SK-N-SH (cell line): ENCODE measurements around the gene GNG4. TPM values are rescaled to one million over a fixed set of nuclear protein-coding genes. Genes with fewer than 3 reads are reported as not detected.
A peak's percentile ranks its signal among the peaks of the same experiment; 100 is the strongest.

ENCODE experiments used
- CTCF ChIA-PET: fragments of 300-600, 350-600 bp; formaldehyde crosslinking; extraction: SDS; loops from one replicate; lab custom pipeline; 2021; lab: Yijun Ruan, JAX
- POLR2A ChIA-PET: fragments of 350-600 bp; sonication (Branson Sonifier 250); formaldehyde crosslinking; extraction: SDS; loops from one replicate; lab custom pipeline; 2020; ENCODE audit warnings: antibody characterized with exemption, inconsistent platforms; lab: Yijun Ruan, JAX
- DNase-seq: peaks from one replicate; pipeline ENCODE4 v3.0.0; 2012
- H2AFZ ChIP-seq: fragments of 200-600 bp; sonication (generic); 2 replicates; pipeline ENCODE4 v1.8.1; 2016; ENCODE audit warnings: antibody characterized with exemption, mild to moderate bottlenecking, low read depth
- H3F3A ChIP-seq: fragments of 200-600 bp; sonication (generic); replicated peaks from 2 replicates; pipeline ENCODE3; 2016; ENCODE audit warnings: antibody characterized with exemption, mild to moderate bottlenecking; ENCODE audit not compliant: insufficient read depth
- H3K27ac ChIP-seq, 2 experiments: fragments of 200-500 bp in 1 of 2; fragments of 200-600 bp in 1 of 2; sonication (Bioruptor generic) in 1 of 2; sonication (generic), shearing (Covaris generic) in 1 of 2; 2 replicates each; pipeline versions ENCODE4 v1.5.1 to v1.6.1; 2014 to 2016; ENCODE audit warnings: low read depth in 2 of 2, inconsistent platforms in 1 of 2, low read length in 1 of 2, mild to moderate bottlenecking in 1 of 2, mixed read lengths in 1 of 2
- H3K27me3 ChIP-seq: fragments of 200-600 bp; sonication (generic), shearing (Covaris generic); 2 replicates; pipeline ENCODE4 v1.6.1; 2016; ENCODE audit warnings: mixed run types; ENCODE audit not compliant: insufficient read depth
- H3K36me3 ChIP-seq, 2 experiments: fragments of 200-500 bp in 1 of 2; fragments of 200-600 bp in 1 of 2; sonication (Bioruptor generic) in 1 of 2; sonication (generic) in 1 of 2; replicated peaks in 1 of 2; 2 replicates each; pipeline versions ENCODE3 to v1.5.1; 2014 to 2016; ENCODE audit warnings: low read length in 1 of 2, mild to moderate bottlenecking in 1 of 2; ENCODE audit not compliant: insufficient read depth in 2 of 2, control insufficient read depth in 1 of 2
- H3K4me1 ChIP-seq, 2 experiments: fragments of 200-500 bp in 1 of 2; fragments of 200-600 bp in 1 of 2; sonication (Bioruptor generic) in 1 of 2; sonication (generic), shearing (Covaris generic) in 1 of 2; 2 replicates each; pipeline versions ENCODE4 v1.5.1 to v1.6.1; 2014 to 2016; ENCODE audit warnings: low read depth in 1 of 2, low read length in 1 of 2, mixed run types in 1 of 2; ENCODE audit not compliant: insufficient read depth in 2 of 2, control insufficient read depth in 1 of 2
- H3K4me2 ChIP-seq: fragments of 200-600 bp; sonication (generic), shearing (Covaris generic); 2 replicates; pipeline ENCODE4 v1.6.1; 2017; ENCODE audit warnings: mixed run types
- H3K4me3 ChIP-seq, 2 experiments: fragments of 200-500 bp in 1 of 2; fragments of 200-600 bp in 1 of 2; sonication (Bioruptor generic) in 1 of 2; sonication (generic), shearing (Covaris generic) in 1 of 2; 2 replicates each; pipeline versions ENCODE4 v1.5.1 to v1.8.1; 2014 to 2016; ENCODE audit warnings: low read depth in 2 of 2, inconsistent platforms in 1 of 2, low read length in 1 of 2, mild to moderate bottlenecking in 1 of 2, mixed read lengths in 1 of 2, moderate library complexity in 1 of 2
- H3K79me2 ChIP-seq: fragments of 200-600 bp; sonication (generic); 2 replicates; pipeline ENCODE4 v1.8.1; 2017; ENCODE audit warnings: mild to moderate bottlenecking; ENCODE audit not compliant: insufficient read depth
- H3K9ac ChIP-seq: fragments of 200-600 bp; sonication (generic); 2 replicates; pipeline ENCODE4 v1.6.1; 2017; ENCODE audit warnings: mixed run types
- H3K9me2 ChIP-seq: fragments of 200-600 bp; sonication (generic); 2 replicates; pipeline ENCODE4 v1.6.1; 2017; ENCODE audit warnings: mixed run types
- H3K9me3 ChIP-seq: fragments of 200-600 bp; sonication (generic); 2 replicates; pipeline ENCODE4 v1.6.1; 2017; ENCODE audit warnings: mixed run types, mild to moderate bottlenecking, moderate library complexity
- H4K20me1 ChIP-seq: fragments of 200-600 bp; sonication (generic); 2 replicates; pipeline ENCODE4 v1.6.1; 2017; ENCODE audit warnings: mild to moderate bottlenecking, mixed run types; ENCODE audit not compliant: insufficient read depth
- CHD2 ChIP-seq: fragments of 150-350 bp; IDR thresholded peaks from 2 replicates; pipeline ENCODE4 v1.6.1; 2018; ENCODE audit warnings: low read length; ENCODE audit not compliant: partially characterized antibody
- ELF1 ChIP-seq: IDR thresholded peaks from 2 replicates; pipeline ENCODE4 v1.4.0; 2012
- EP300 ChIP-seq, 2 experiments: IDR thresholded peaks; 2 replicates each; pipeline versions ENCODE4 v1.4.0 to v1.6.1; 2012; ENCODE audit warnings: borderline replicate concordance in 1 of 2, low read depth in 1 of 2, low read length in 1 of 2
- FOSL2 ChIP-seq: IDR thresholded peaks from 2 replicates; pipeline ENCODE4 v1.4.0; 2012; ENCODE audit warnings: low read depth, mild to moderate bottlenecking, moderate library complexity, borderline replicate concordance
- FOXM1 ChIP-seq: IDR thresholded peaks from 2 replicates; pipeline ENCODE4 v1.4.0; 2012; ENCODE audit warnings: low read depth, mild to moderate bottlenecking
- GABPA ChIP-seq: IDR thresholded peaks from 2 replicates; pipeline ENCODE4 v1.4.0; 2012; ENCODE audit warnings: low read depth, mild to moderate bottlenecking
- GATA2 ChIP-seq: sonication (generic); formaldehyde crosslinking; IDR thresholded peaks from 2 replicates; pipeline ENCODE4 v1.5.0; 2020; ENCODE audit warnings: mild to moderate bottlenecking, missing genetic modification reagents
- JUND ChIP-seq: IDR thresholded peaks from 2 replicates; pipeline ENCODE4 v1.4.0; 2012
- MEF2A ChIP-seq: IDR thresholded peaks from 2 replicates; pipeline ENCODE4 v1.4.0; 2012; ENCODE audit warnings: low read depth, borderline replicate concordance
- MXI1 ChIP-seq: IDR thresholded peaks from 2 replicates; pipeline ENCODE4 v1.6.1; 2012; ENCODE audit warnings: mild to moderate bottlenecking, low read depth, low read length, improper control_type of control experiment
- RAD21 ChIP-seq: IDR thresholded peaks from 2 replicates; pipeline ENCODE4 v1.6.1; 2012; ENCODE audit warnings: mild to moderate bottlenecking, low read length
- REST ChIP-seq: IDR thresholded peaks from 2 replicates; pipeline ENCODE4 v1.6.1; 2012; ENCODE audit warnings: mild to moderate bottlenecking, low read depth, low read length, moderate library complexity
- SIN3A ChIP-seq: IDR thresholded peaks from 2 replicates; pipeline ENCODE4 v1.6.1; 2012; ENCODE audit warnings: low read depth, mild to moderate bottlenecking, low read length, moderate library complexity, borderline replicate concordance
- SMC3 ChIP-seq: IDR thresholded peaks from 2 replicates; pipeline ENCODE4 v1.6.1; 2012; ENCODE audit warnings: low read depth, low read length, improper control_type of control experiment
- USF2 ChIP-seq: fragments of 150-350 bp; IDR thresholded peaks from 2 replicates; pipeline ENCODE4 v1.6.1; 2017; ENCODE audit warnings: antibody characterized with exemption, low read length, low read depth, borderline replicate concordance
- WGBS: methylation state at CpG from one replicate; pipeline ENCODE4 v1.1.6; 2017; ENCODE audit warnings: low lambda C conversion rate; 5-methylcytosine and 5-hydroxymethylcytosine counted together
- polyA plus RNA-seq, 3 experiments: library from polyadenylated mRNA; depleted of rRNA; stranded (reverse); fragments of >200 nt; gene quantifications; 2 replicates each; pipeline ENCODE4 v1.2.3, GENCODE V29; 2012
- TF ChIP-seq, protein P1 (sequence below): fragments of 200-600 bp; sonication (generic); IDR thresholded peaks from 2 replicates; pipeline ENCODE4 v1.6.1; 2017; ENCODE audit warnings: antibody characterized with exemption, mild to moderate bottlenecking, moderate library complexity

The GNG4 gene
- polyA plus RNA-seq, 1 of the 3 experiments (the other 2 are of a cell fraction), result 1.6 TPM

- TF ChIP-seq REST (no peak), SMC3 (no peak), ELF1 (no peak), EP300 (IDR thresholded peaks at IDR 0.05; ENCODE audit: borderline replicate concordance in 1 of 2, low read depth in 1 of 2, low read length in 1 of 2) (no peak), GATA2 (CRISPR knock-in tag) (no peak), MEF2A (no peak), MXI1 (no peak), CHD2 (no peak), SIN3A (no peak), FOXM1 (no peak), RAD21 (no peak), GABPA (no peak), JUND (no peak)
Observed at GRCh38 chr1:235599536-235599935, 50.0 kb downstream of the GNG4 start (continued).

DNA sequence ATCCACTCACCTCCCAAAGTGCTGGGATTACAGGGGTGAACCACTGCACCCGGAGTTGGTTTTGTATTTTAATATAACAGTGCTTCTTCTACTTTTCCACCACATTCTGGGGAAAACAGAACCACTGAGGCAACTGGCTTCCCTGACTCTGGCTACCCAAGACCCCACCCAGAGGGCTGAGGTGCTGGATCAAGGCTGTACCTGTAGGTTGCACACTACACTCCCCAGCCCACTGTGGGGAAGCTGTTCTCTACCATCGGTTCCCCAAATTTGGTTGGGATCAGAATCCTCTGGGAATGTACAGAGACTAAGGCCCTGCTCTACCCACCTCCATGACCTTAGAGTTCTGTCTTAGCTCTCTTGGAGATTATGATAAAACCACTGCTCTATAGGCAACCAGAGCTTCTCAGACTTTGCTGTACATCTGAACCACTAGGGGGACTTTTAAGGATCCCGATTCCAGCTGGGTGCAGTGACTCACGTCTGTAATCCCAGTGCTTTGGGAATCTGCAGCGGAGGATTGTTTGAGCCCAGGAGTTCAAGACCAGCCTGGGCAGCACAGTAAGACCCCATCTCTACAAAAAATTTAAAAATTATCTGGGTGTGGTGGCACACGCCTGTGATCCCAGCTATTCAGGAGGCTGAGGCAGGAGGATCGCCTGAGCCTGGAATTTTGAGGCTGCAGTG lies 51.6 kb downstream of the GNG4 start:
- CTCF ChIA-PET, result interaction anchor here (0.6 to 1.6 kb wide), 8 partner anchors 9 to 185 kb away, joined by 3 to 5 read pairs (median 4); no protein-coding TSS in a partner anchor
- 80% methylated on average over 7 of the region's 7 CpGs for WGBS

More for the DNA sequence above, 51.6 kb downstream of the GNG4 start:
- POLR2A ChIA-PET, result interaction anchor here (0.6 kb wide), 1 partner anchor 120 kb away, joined by 3 read pairs; no protein-coding TSS in a partner anchor
- Histone ChIP-seq H3K4me1 (no peaks in the 10 kb centered on the region), H3K36me3 (no peaks in the 10 kb centered on the region), H3K4me3 (no peak overlapping the region), H3K9ac (no peak overlapping the region), H3F3A (no peaks in the 10 kb centered on the region), H2AFZ (no peak overlapping the region), H3K4me2 (no peak overlapping the region), H3K79me2 (no peaks in the 10 kb centered on the region), H4K20me1 (no peaks in the 10 kb centered on the region), H3K9me2 (no peaks in the 10 kb centered on the region), H3K27ac (no peak overlapping the region), H3K27me3 (no peaks in the 10 kb centered on the region), H3K9me3 (no peaks in the 10 kb centered on the region)
- DNase-seq, result no peak
- TF ChIP-seq, protein P1, sequence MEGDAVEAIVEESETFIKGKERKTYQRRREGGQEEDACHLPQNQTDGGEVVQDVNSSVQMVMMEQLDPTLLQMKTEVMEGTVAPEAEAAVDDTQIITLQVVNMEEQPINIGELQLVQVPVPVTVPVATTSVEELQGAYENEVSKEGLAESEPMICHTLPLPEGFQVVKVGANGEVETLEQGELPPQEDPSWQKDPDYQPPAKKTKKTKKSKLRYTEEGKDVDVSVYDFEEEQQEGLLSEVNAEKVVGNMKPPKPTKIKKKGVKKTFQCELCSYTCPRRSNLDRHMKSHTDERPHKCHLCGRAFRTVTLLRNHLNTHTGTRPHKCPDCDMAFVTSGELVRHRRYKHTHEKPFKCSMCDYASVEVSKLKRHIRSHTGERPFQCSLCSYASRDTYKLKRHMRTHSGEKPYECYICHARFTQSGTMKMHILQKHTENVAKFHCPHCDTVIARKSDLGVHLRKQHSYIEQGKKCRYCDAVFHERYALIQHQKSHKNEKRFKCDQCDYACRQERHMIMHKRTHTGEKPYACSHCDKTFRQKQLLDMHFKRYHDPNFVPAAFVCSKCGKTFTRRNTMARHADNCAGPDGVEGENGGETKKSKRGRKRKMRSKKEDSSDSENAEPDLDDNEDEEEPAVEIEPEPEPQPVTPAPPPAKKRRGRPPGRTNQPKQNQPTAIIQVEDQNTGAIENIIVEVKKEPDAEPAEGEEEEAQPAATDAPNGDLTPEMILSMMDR, result peak; percentile 57
- peak; percentile 31; the same call in 1 of the 2 replicates for TF ChIP-seq SMC3
- no peak for TF ChIP-seq USF2
- TF ChIP-seq RAD21, result peak; percentile 11; the same call in 1 of the 2 replicates
- TF ChIP-seq FOSL2, result 0 out of 2 replicates have a peak, but pooled peaks have one; percentile 11
